K562 (cell line): ENCODE data around the gene KRT85. TPM values are rescaled to one million over a fixed set of nuclear protein-coding genes. Genes with fewer than 3 reads are reported as not detected.

ENCODE experiments used
- ATAC-seq: fragments of 200-7000 bp; cut with Tn5 transposase; 3 replicates; pipeline ENCODE4 v1.9.1; 2020; ENCODE audit warnings: moderate library complexity
- BruUV-seq: library from RNA; stranded (reverse); fragments of 400-500 nt; replicated peaks from 2 replicates; lab custom pipeline; 2021; lab: Mats Ljungman, UMichigan
- CTCF ChIA-PET: fragments of 300-600 bp; formaldehyde crosslinking; extraction: SDS; loops from one replicate; lab custom pipeline; 2021; ENCODE audit warnings: low intra/inter-chr PET ratio; lab: Yijun Ruan, JAX
- POLR2A ChIA-PET: fragments of 300-600, 350-650 bp; sonication (Branson Sonifier 250); formaldehyde crosslinking; extraction: SDS; loops from one replicate; lab custom pipeline; 2021; ENCODE audit warnings: antibody characterized with exemption, inconsistent platforms; lab: Yijun Ruan, JAX
- DNase-seq, 4 experiments: peaks; one replicate each; pipeline versions ENCODE4 v3.0.0 to v3.0.0-alpha.2; 2011 to 2018; ENCODE audit warnings: low spot score in 3 of 4, mixed read lengths in 3 of 4; ENCODE audit errors: extremely low read depth in 1 of 4
- FAIRE-seq: peaks from 2 replicates; lab custom pipeline; 2011; peaks lifted over from hg19 to GRCh38; lab: Jason Lieb, UNC
- H2AFZ ChIP-seq: 2 replicates; pipeline ENCODE4 v1.6.0; 2011; ENCODE audit warnings: low read depth, low read length, control low read depth, inconsistent platforms
- H3K27ac ChIP-seq: fragments of 200-600 bp; 3 replicates; pipeline ENCODE4 v1.8.0; 2011; ENCODE audit warnings: low read depth, mild to moderate bottlenecking, control low read depth, inconsistent platforms, low read length, moderate library complexity, mixed read lengths; ENCODE audit errors: extremely low read depth
- H3K27me3 ChIP-seq, 2 experiments: fragments of 300-600 bp in 1 of 2; 2 replicates in 1 of 2; 3 replicates in 1 of 2; pipeline versions ENCODE4 v1.6.0 to v1.8.0; 2011; ENCODE audit warnings: inconsistent platforms in 2 of 2, low read length in 2 of 2, mild to moderate bottlenecking in 1 of 2, mixed read lengths in 1 of 2, moderate library complexity in 1 of 2; ENCODE audit not compliant: control insufficient read depth in 2 of 2, insufficient read depth in 2 of 2
- H3K36me3 ChIP-seq: fragments of 300-600 bp; 3 replicates; pipeline ENCODE4 v1.8.0; 2011; ENCODE audit warnings: mild to moderate bottlenecking, low read length, inconsistent platforms; ENCODE audit not compliant: control insufficient read depth, insufficient read depth
- H3K4me1 ChIP-seq, 2 experiments: fragments of 200-600 bp in 1 of 2; replicated peaks in 1 of 2; 2 replicates in 1 of 2; 3 replicates in 1 of 2; pipeline versions ENCODE4 v1.5.1 to v1.8.0; 2011; ENCODE audit warnings: inconsistent platforms in 2 of 2, low read length in 2 of 2, mild to moderate bottlenecking in 1 of 2, mixed read lengths in 1 of 2, moderate library complexity in 1 of 2; ENCODE audit not compliant: control insufficient read depth in 2 of 2, insufficient read depth in 2 of 2
- H3K4me2 ChIP-seq: 2 replicates; pipeline ENCODE4 v1.6.1; 2011; ENCODE audit warnings: low read length, control low read depth, inconsistent platforms, mixed read lengths; ENCODE audit not compliant: insufficient read depth
- H3K4me3 ChIP-seq: fragments of 200-600 bp; sonication (generic), shearing (Covaris generic); 2 replicates; pipeline ENCODE4 v1.5.1; 2016; ENCODE audit warnings: control low read depth, inconsistent platforms
- H3K79me2 ChIP-seq: fragments of 200-600 bp; 3 replicates; pipeline ENCODE4 v1.8.0; 2011; ENCODE audit warnings: low read length, inconsistent platforms; ENCODE audit not compliant: control insufficient read depth, insufficient read depth
- H3K9ac ChIP-seq, 2 experiments: 2 replicates each; pipeline versions ENCODE4 v1.6.0 to v1.6.1; 2011; ENCODE audit warnings: low read depth in 2 of 2, low read length in 2 of 2, control low read depth in 1 of 2, inconsistent platforms in 1 of 2, mild to moderate bottlenecking in 1 of 2, mixed read lengths in 1 of 2; ENCODE audit not compliant: insufficient read depth in 1 of 2
- H3K9me1 ChIP-seq: one replicate; pipeline ENCODE4 v1.6.0; 2011; ENCODE audit warnings: inconsistent platforms, mild to moderate bottlenecking, low read length, moderate library complexity; ENCODE audit not compliant: control insufficient read depth, insufficient read depth
- H3K9me3 ChIP-seq: replicated peaks from 2 replicates; pipeline ENCODE4 v1.5.1; 2011; ENCODE audit warnings: low read depth, low read length, inconsistent platforms; ENCODE audit not compliant: control insufficient read depth, insufficient read depth
- H4K20me1 ChIP-seq: replicated peaks from 2 replicates; pipeline ENCODE4 v1.6.1; 2011; ENCODE audit warnings: low read length, inconsistent platforms, mixed read lengths; ENCODE audit not compliant: control insufficient read depth, insufficient read depth
- E2F8 ChIP-seq: fragments of 450-650 bp; IDR thresholded peaks from 2 replicates; pipeline ENCODE4 v1.7.1; 2018; ENCODE audit warnings: mild to moderate bottlenecking, low read depth; ENCODE audit not compliant: partially characterized antibody
- HBP1 ChIP-seq: fragments of 450-650 bp; formaldehyde crosslinking; IDR thresholded peaks from 2 replicates; pipeline ENCODE4 v1.4.0; 2022; ENCODE audit warnings: missing genetic modification characterization
- MED1 ChIP-seq: sonication (generic); formaldehyde crosslinking; IDR thresholded peaks from 2 replicates; pipeline ENCODE4 v1.8.1; 2023; ENCODE audit warnings: missing genetic modification reagents, borderline replicate concordance
- PBX2 ChIP-seq, 2 experiments: IDR thresholded peaks in 1 of 2; conservative IDR thresholded peaks in 1 of 2; 2 replicates each; pipeline ENCODE4 v1.6.1; 2016; ENCODE audit warnings: low read depth in 2 of 2, mild to moderate bottlenecking in 1 of 2, missing compliant biosample characterization in 1 of 2, missing genetic modification characterization in 1 of 2, moderate library complexity in 1 of 2
- TAF1 ChIP-seq: IDR thresholded peaks from 2 replicates; pipeline ENCODE4 v1.6.1; 2011; ENCODE audit warnings: mild to moderate bottlenecking, low read length, moderate library complexity; ENCODE audit not compliant: insufficient read depth, control insufficient read depth, severe bottlenecking; ENCODE audit errors: extremely low read depth
- TCF7L2 ChIP-seq: fragments of 150-350 bp; IDR thresholded peaks from 2 replicates; pipeline ENCODE4 v1.6.1; 2016; ENCODE audit warnings: low read depth, mild to moderate bottlenecking, low read length, moderate library complexity
- ZBTB11 ChIP-seq, 3 experiments: fragments of 200-800 bp in 1 of 3; fragments of 250-450 bp in 1 of 3; fragments of 450-650 bp in 1 of 3; sonication (Bioruptor Pico) in 1 of 3; sonication (Bioruptor generic) in 1 of 3; formaldehyde crosslinking in 1 of 3; IDR thresholded peaks; 2 replicates each; pipeline versions ENCODE4 v1.6.1 to v1.8.0; 2016 to 2022; ENCODE audit warnings: mild to moderate bottlenecking in 2 of 3, missing genetic modification characterization in 2 of 3, missing compliant biosample characterization in 1 of 3, moderate library complexity in 1 of 3
- ZNF253 ChIP-seq: fragments of 250-450 bp; sonication (Bioruptor Pico); conservative IDR thresholded peaks from 2 replicates; pipeline ENCODE4 v1.6.1; 2021; ENCODE audit warnings: mild to moderate bottlenecking
- ZNF444 ChIP-seq: fragments of 250-450 bp; sonication (Bioruptor Pico); IDR thresholded peaks from 2 replicates; pipeline ENCODE4 v1.4.0; 2020; ENCODE audit warnings: mild to moderate bottlenecking, moderate library complexity
- WGBS: fragments of 100-300 bp; shearing (Covaris generic); methylation state at CpG from one replicate; pipeline ENCODE4 v1.1.6; 2016; ENCODE audit warnings: low coverage, mixed read lengths; ENCODE audit not compliant: insufficient coverage; ENCODE audit errors: missing lambda C conversion rate; 5-methylcytosine and 5-hydroxymethylcytosine counted together
- in situ Hi-C: fragments of 300-500 bp; cut with MboI; formaldehyde crosslinking; loops from 4 replicates; pipeline ENCODE4 v1.15.0; 2018; ENCODE audit warnings: inconsistent platforms, mixed read lengths
- intact Hi-C: fragments of 100-400 bp; cut with micrococcal nuclease; formaldehyde crosslinking; loops from 2 replicates; pipeline ENCODE4 v1.14.2; 2022
- polyA plus RNA-seq, 8 experiments: library from polyadenylated mRNA; depleted of rRNA in 4 of 8; stranded (reverse) in 5 of 8; unstranded in 3 of 8; fragments of >200 nt; fragmentation: Nextera tagmentation in 2 of 8; fragmentation: Illumina TruSeq in 1 of 8; extraction: Ambion mirVana in 2 of 8; extraction: Trizol in 1 of 8; gene quantifications; 2 replicates each; pipeline versions ENCODE4 v1.2.1 to v1.2.3, GENCODE V29; 2011 to 2014; ENCODE audit warnings: inconsistent platforms in 1 of 8, missing spikeins in 1 of 8
- total RNA-seq, 7 experiments: library from RNA; depleted of rRNA in 6 of 7; stranded (reverse); fragments of >200 nt in 6 of 7; fragmentation: Illumina TruSeq in 2 of 7; extraction: Trizol in 2 of 7; gene quantifications; 2 replicates each; pipeline versions ENCODE4 v1.2.1 to v1.2.3, GENCODE V29; 2011 to 2021; ENCODE audit warnings: low replicate concordance in 1 of 7

KRT85 gene
- total and polyA plus RNA-seq, 9 of the 15 experiments (the other 6 are each of a cell fraction or from before 2014, with no cell fraction given): not detected

- H3K9me3 ChIP-seq: no peaks in the 10 kb centered on the region
- WGBS: 3% methylated on average over 8 of the region's 8 CpGs
- FAIRE-seq (no peak), ATAC-seq (no peak), DNase-seq (no peak)
- no peak overlapping the region for H3K9ac ChIP-seq
- CTCF ChIA-PET: no interaction called here
- H3K27ac ChIP-seq: no peak overlapping the region
- H3K36me3 ChIP-seq: no peaks in the 10 kb centered on the region
- no peaks in the 10 kb centered on the region for H3K4me1 ChIP-seq
- H2AFZ ChIP-seq: no peak overlapping the region
- no peak overlapping the region for H3K4me3 ChIP-seq
- no peak for TF ChIP-seq E2F8
- TF ChIP-seq PBX2 (CRISPR knock-in tag; IDR thresholded peaks at IDR 0.05; ENCODE audit: low read depth): no peak
- no peak for TF ChIP-seq PBX2 (tag; conservative IDR thresholded peaks at IDR 0.05; ENCODE audit: low read depth)
- no peak for TF ChIP-seq HBP1
- TF ChIP-seq ZNF444 (CRISPR knock-in tag): no peak
- TF ChIP-seq MED1: no peak
- TF ChIP-seq ZBTB11 (CRISPR knock-in tag; IDR thresholded peaks at IDR 0.05): no peak
- TF ChIP-seq TAF1: no peak
- TF ChIP-seq TCF7L2: no peak
- TF ChIP-seq ZNF253 (CRISPR knock-in tag): no peak
- TF ChIP-seq, all 486 proteins: peak for 0
- H4K20me1 ChIP-seq: peaks cover 3% of the 10 kb centered on the region; the same call in 1 of the 2 replicates
- intact Hi-C loops: no loop called here
- H3K79me2 ChIP-seq: no peaks in the 10 kb centered on the region
- H3K27me3 ChIP-seq: peaks cover 6 to 51% of the 10 kb centered on the region in 2 experiments; a peak in 4 of 5 replicates
- POLR2A ChIA-PET: no interaction called here
- BruUV-seq: no TSS peak
- H3K9me1 ChIP-seq: peaks cover 3% of the 10 kb centered on the region
- in situ Hi-C loops: no loop called here
- H3K4me2 ChIP-seq: no peak overlapping the region
These were observed 12.1 kb downstream of the KRT85 start for GRCh38 chr12:52355176-52355575.
